AG08395 (cell line): ENCODE data around the gene PTPRF.

Experiments
- DNase-seq: peaks from one replicate; pipeline ENCODE4 v3.0.0; 2012; ENCODE audit warnings: mixed read lengths, low spot score

PTPRF gene

GRCh38 chr1:43552813-43553212 lies 22.1 kb downstream of the PTPRF start:
- DNase-seq, result peak; percentile 81

GRCh38 chr1:43554444-43554992 lies 23.8 kb downstream of the PTPRF start:
- DNase-seq, result peak; percentile 59

- no peak for DNase-seq
Observed at GRCh38 chr1:43556782-43557181, 26.1 kb downstream of the PTPRF start.

- peak; percentile 52 for DNase-seq
Observed at GRCh38 chr1:43557744-43558245, 27.1 kb downstream of the PTPRF start.

GRCh38 chr1:43558346-43558841 lies 27.7 kb downstream of the PTPRF start:
- DNase-seq, result peak; percentile 76

GRCh38 chr1:43559714-43560113 lies 29.0 kb downstream of the PTPRF start:
- no peak for DNase-seq

- DNase-seq, result no peak
Observed at GRCh38 chr1:43560286-43560685, 29.6 kb downstream of the PTPRF start.

- no peak for DNase-seq
Observed at GRCh38 chr1:43563876-43564539, 33.3 kb downstream of the PTPRF start.

GRCh38 chr1:43564551-43565348 lies 34.1 kb downstream of the PTPRF start:
- no peak for DNase-seq

GRCh38 chr1:43565600-43566360 lies 35.1 kb downstream of the PTPRF start:
- peak; percentile 82 for DNase-seq

- no peak for DNase-seq
Observed at GRCh38 chr1:43566382-43567044, 35.8 kb downstream of the PTPRF start.

- no peak for DNase-seq
Observed at GRCh38 chr1:43569175-43569574, 38.5 kb downstream of the PTPRF start.

GRCh38 chr1:43570277-43570676 lies 39.6 kb downstream of the PTPRF start:
- no peak for DNase-seq

GRCh38 chr1:43570715-43571114 lies 40.0 kb downstream of the PTPRF start:
- DNase-seq, result no peak

GRCh38 chr1:43572084-43572483 lies 41.4 kb downstream of the PTPRF start:
- DNase-seq, result no peak

GRCh38 chr1:43572538-43572937 lies 41.9 kb downstream of the PTPRF start:
- DNase-seq, result no peak

GRCh38 chr1:43573066-43573800 lies 42.5 kb downstream of the PTPRF start:
- DNase-seq, result no peak

GRCh38 chr1:43576521-43576920 lies 45.8 kb downstream of the PTPRF start:
- DNase-seq, result no peak

GRCh38 chr1:43577655-43578542 lies 47.2 kb downstream of the PTPRF start:
- DNase-seq, result no peak

- DNase-seq, result no peak
Observed at GRCh38 chr1:43580039-43580438, 49.4 kb downstream of the PTPRF start.
